Measurements from ENCODE around the gene MEI1.

- TF ChIP-seq, protein P1, sequence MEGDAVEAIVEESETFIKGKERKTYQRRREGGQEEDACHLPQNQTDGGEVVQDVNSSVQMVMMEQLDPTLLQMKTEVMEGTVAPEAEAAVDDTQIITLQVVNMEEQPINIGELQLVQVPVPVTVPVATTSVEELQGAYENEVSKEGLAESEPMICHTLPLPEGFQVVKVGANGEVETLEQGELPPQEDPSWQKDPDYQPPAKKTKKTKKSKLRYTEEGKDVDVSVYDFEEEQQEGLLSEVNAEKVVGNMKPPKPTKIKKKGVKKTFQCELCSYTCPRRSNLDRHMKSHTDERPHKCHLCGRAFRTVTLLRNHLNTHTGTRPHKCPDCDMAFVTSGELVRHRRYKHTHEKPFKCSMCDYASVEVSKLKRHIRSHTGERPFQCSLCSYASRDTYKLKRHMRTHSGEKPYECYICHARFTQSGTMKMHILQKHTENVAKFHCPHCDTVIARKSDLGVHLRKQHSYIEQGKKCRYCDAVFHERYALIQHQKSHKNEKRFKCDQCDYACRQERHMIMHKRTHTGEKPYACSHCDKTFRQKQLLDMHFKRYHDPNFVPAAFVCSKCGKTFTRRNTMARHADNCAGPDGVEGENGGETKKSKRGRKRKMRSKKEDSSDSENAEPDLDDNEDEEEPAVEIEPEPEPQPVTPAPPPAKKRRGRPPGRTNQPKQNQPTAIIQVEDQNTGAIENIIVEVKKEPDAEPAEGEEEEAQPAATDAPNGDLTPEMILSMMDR (IDR thresholded peaks at IDR 0.05): no peak
- no peak for TF ChIP-seq POLR2A (IDR thresholded peaks at IDR 0.05)
Observed at GRCh38 chr22:41770715-41771468, 71.6 kb downstream of the MEI1 start.
